Measurements from ENCODE around the gene LRRC8E.

Gene LRRC8E

DNA sequence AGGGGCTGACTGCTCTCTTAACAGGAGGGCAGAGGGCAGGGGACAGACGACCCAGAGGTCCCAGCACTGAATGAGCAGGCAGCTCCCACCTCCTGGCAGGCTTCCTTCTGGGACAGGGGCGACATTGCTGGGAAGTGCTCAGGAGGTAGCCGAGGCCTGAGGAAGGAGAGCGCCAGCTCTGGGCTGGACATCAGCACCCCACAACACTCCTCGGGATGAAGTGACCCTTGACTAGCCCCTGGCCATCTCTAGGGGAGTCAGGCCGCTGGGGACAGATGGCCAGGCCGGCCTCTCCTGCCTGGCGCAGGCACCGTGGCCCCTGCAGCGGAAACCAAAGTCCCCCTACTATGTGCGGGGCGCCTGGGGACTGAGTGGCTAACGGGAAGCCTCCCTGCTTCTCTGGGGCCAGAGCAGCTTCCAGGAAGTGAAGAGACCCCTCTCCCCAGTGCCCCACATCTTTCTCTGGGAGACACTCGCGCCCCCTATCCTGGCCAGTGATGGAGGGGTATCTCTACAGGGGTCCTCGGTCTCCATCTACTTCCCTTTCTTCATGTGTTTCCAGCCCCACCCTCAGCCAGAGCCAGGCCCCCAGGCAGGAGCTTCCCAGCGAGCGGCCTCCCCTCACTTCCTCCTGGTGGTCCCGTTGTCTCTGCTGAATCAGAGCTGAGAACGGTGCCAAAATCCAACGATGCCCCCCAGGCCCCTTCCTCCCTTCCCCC lies 24.2 kb upstream of the LRRC8E start:
- Histone ChIP-seq H3K4me3 (no peak overlapping the region), H3K9me3 (ENCODE audit: low read depth, low read length) (no peaks in the 10 kb centered on the region), H3K27ac (no peak overlapping the region), H3K36me3 (ENCODE audit: insufficient read depth, low read length) (no peaks in the 10 kb centered on the region), H3K9ac (ENCODE audit: insufficient read length) (no peak overlapping the region)
- TF ChIP-seq POLR2AphosphoS5 (IDR thresholded peaks at IDR 0.05; ENCODE audit: borderline replicate concordance, low read depth, low read length): no peak
- TF ChIP-seq EZH2 (IDR thresholded peaks at IDR 0.05): no peak
- no peak for TF ChIP-seq FOXP2 (optimal IDR thresholded peaks at IDR 0.05; ENCODE audit: control extremely low read depth, extremely low read length, insufficient read depth)
- DNase-seq (ENCODE audit: low read depth, low spot score): no peak

GRCh38 chr19:7864690-7865074 lies 23.6 kb upstream of the LRRC8E start:
- Histone ChIP-seq H3K27ac (no peak overlapping the region; the same call in 1 of the 2 replicates), H3K36me3 (ENCODE audit: insufficient read depth, low read length) (no peaks in the 10 kb centered on the region), H3K9ac (ENCODE audit: insufficient read length) (no peak overlapping the region), H3K9me3 (ENCODE audit: low read depth, low read length) (no peaks in the 10 kb centered on the region), H3K4me3 (no peak overlapping the region)
- no peak for DNase-seq (ENCODE audit: low read depth, low spot score)
- TF ChIP-seq EZH2 (IDR thresholded peaks at IDR 0.05) (no peak), POLR2AphosphoS5 (IDR thresholded peaks at IDR 0.05; ENCODE audit: borderline replicate concordance, low read depth, low read length) (no peak), FOXP2 (optimal IDR thresholded peaks at IDR 0.05; ENCODE audit: control extremely low read depth, extremely low read length, insufficient read depth) (no peak)

GRCh38 chr19:7865262-7865911 lies 22.9 kb upstream of the LRRC8E start:
- Histone ChIP-seq H3K9me3 (ENCODE audit: low read depth, low read length) (no peaks in the 10 kb centered on the region), H3K9ac (ENCODE audit: insufficient read length) (no peak overlapping the region), H3K27ac (peak overlapping the region; percentile 12; the same call in 1 of the 2 replicates), H3K36me3 (ENCODE audit: insufficient read depth, low read length) (no peaks in the 10 kb centered on the region), H3K4me3 (no peak overlapping the region)
- DNase-seq (ENCODE audit: low read depth, low spot score): no peak
- no peak for TF ChIP-seq EZH2 (IDR thresholded peaks at IDR 0.05)

DNA sequence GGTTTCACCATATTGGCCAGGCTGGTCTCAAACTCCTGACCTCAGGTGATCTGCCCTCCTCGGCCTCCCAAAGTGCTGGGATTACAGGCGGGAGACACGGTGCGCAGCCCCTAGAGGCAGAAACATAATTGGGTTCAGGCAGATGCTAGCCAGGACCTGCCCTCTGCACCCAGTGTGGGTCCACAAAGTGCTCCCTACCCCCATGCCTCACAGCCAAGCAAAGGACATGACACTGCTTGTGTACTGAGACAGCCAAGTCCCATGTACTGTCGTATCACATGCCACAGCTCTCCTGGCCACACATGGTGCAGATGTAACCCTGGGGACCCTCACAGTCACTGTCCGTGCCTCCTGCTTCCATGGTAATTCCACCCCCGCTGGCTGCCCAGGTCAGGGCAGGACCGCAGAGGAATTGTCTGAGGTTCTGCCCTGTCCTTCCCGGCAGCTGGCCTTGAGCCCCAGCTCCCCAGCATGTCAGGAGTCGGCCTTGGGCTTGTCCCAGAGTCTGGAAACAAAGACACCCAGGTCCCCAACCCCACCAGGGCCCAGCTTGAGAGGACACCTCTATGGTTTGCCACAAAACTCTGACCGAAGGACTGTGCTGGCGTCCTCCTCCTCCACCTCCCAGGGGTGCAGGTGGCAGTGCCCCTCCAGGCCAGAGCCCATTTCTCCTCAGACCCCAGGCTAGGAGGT lies 21.8 kb upstream of the LRRC8E start:
- DNase-seq (ENCODE audit: low read depth, low spot score): no peak
- H3K9ac ChIP-seq (ENCODE audit: insufficient read length): no peak overlapping the region
- H3K9me3 ChIP-seq (ENCODE audit: low read depth, low read length): no peaks in the 10 kb centered on the region
- no peak overlapping the region for H3K4me3 ChIP-seq
- TF ChIP-seq EZH2 (IDR thresholded peaks at IDR 0.05): no peak
- TF ChIP-seq FOXP2 (optimal IDR thresholded peaks at IDR 0.05; ENCODE audit: control extremely low read depth, extremely low read length, insufficient read depth): no peak
- no peak for TF ChIP-seq POLR2AphosphoS5 (IDR thresholded peaks at IDR 0.05; ENCODE audit: borderline replicate concordance, low read depth, low read length)
- H3K36me3 ChIP-seq (ENCODE audit: insufficient read depth, low read length): no peaks in the 10 kb centered on the region
- no peak overlapping the region for H3K27ac ChIP-seq

- DNase-seq (ENCODE audit: low read depth, low spot score): no peak
- Histone ChIP-seq H3K36me3 (ENCODE audit: insufficient read depth, low read length) (no peaks in the 10 kb centered on the region), H3K27ac (no peak overlapping the region), H3K4me3 (no peak overlapping the region), H3K9ac (ENCODE audit: insufficient read length) (no peak overlapping the region), H3K9me3 (ENCODE audit: low read depth, low read length) (no peaks in the 10 kb centered on the region)
- TF ChIP-seq EZH2 (IDR thresholded peaks at IDR 0.05) (no peak), POLR2AphosphoS5 (IDR thresholded peaks at IDR 0.05; ENCODE audit: borderline replicate concordance, low read depth, low read length) (no peak), FOXP2 (optimal IDR thresholded peaks at IDR 0.05; ENCODE audit: control extremely low read depth, extremely low read length, insufficient read depth) (no peak)
These were observed 21.0 kb upstream of the LRRC8E start for GRCh38 chr19:7867092-7867844.

DNA sequence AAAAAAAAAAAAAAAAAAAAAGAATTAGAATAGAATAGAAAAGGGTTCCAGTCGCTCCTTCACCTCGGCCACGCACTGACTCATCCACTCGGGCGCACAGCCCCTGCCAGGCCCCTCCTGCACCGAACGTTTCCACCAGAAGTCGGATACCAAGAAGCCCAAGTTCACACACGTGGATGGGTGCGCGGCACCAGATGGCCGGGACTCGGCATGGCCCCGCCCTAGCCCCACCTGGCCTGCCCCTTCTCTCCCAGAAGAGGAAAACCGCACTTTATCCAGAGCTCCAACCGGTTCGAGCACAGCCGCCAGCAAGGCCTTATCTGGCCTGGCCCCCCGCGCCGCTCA lies 20.0 kb upstream of the LRRC8E start:
- no peaks in the 10 kb centered on the region for H3K36me3 ChIP-seq (ENCODE audit: insufficient read depth, low read length)
- DNase-seq (ENCODE audit: low read depth, low spot score): no peak
- peak overlapping the region; percentile 80 for H3K4me3 ChIP-seq
- H3K27ac ChIP-seq: no peak overlapping the region
- TF ChIP-seq EZH2 (IDR thresholded peaks at IDR 0.05) (no peak), FOXP2 (optimal IDR thresholded peaks at IDR 0.05; ENCODE audit: control extremely low read depth, extremely low read length, insufficient read depth) (no peak), POLR2AphosphoS5 (IDR thresholded peaks at IDR 0.05; ENCODE audit: borderline replicate concordance, low read depth, low read length) (no peak)
- H3K9me3 ChIP-seq (ENCODE audit: low read depth, low read length): no peaks in the 10 kb centered on the region
- H3K9ac ChIP-seq (ENCODE audit: insufficient read length): no peak overlapping the region

- peak overlapping the region; percentile 64; the same call in 1 of the 2 replicates for H3K27ac ChIP-seq
- TF ChIP-seq FOXP2 (optimal IDR thresholded peaks at IDR 0.05; ENCODE audit: control extremely low read depth, extremely low read length, insufficient read depth): no peak
- no peak for TF ChIP-seq POLR2AphosphoS5 (IDR thresholded peaks at IDR 0.05; ENCODE audit: borderline replicate concordance, low read depth, low read length)
- no peak for TF ChIP-seq EZH2 (IDR thresholded peaks at IDR 0.05)
- peak overlapping the region; percentile 80 for H3K4me3 ChIP-seq
- H3K36me3 ChIP-seq (ENCODE audit: insufficient read depth, low read length): no peaks in the 10 kb centered on the region
- H3K9ac ChIP-seq (ENCODE audit: insufficient read length): no peak overlapping the region
- no peaks in the 10 kb centered on the region for H3K9me3 ChIP-seq (ENCODE audit: low read depth, low read length)
- no peak for DNase-seq (ENCODE audit: low read depth, low spot score)
These were observed 19.4 kb upstream of the LRRC8E start for GRCh38 chr19:7868671-7869452.
